ENCODE data around the gene LYRM9. TPM values are rescaled to one million over a fixed set of nuclear protein-coding genes. Genes with fewer than 3 reads are reported as not detected.
"Not testable (repeated sequence)": the region's sequence is repeated elsewhere in the genome, so short reads cannot be mapped to it uniquely, and the experiment has no call there.

The LYRM9 gene
- total RNA-seq, 1 donor from 2014 or later, result 8.3 TPM

- Histone ChIP-seq H3K4me1 (peaks cover 1% of the 10 kb centered on the region), H3K4me3 (no peak overlapping the region), H3K9me3 (replicated peaks) (no peaks in the 10 kb centered on the region), H3K27me3 (ENCODE audit: low read depth) (no peaks in the 10 kb centered on the region), H3K36me3 (no peaks in the 10 kb centered on the region), H3K27ac (replicated peaks) (no peak overlapping the region)
- no peak for TF ChIP-seq CTCF (IDR thresholded peaks at IDR 0.05; ENCODE audit: borderline replicate concordance)
- intact Hi-C loops (cut with micrococcal nuclease), result no loop called here
- no peak for DNase-seq
Measured at GRCh38 chr17:27915709-27916108, 22.5 kb upstream of the LYRM9 start.

GRCh38 chr17:27914382-27914781 lies 21.2 kb upstream of the LYRM9 start:
- no peaks in the 10 kb centered on the region for H3K36me3 ChIP-seq
- intact Hi-C loops (cut with micrococcal nuclease), result no loop called here
- TF ChIP-seq CTCF (IDR thresholded peaks at IDR 0.05; ENCODE audit: borderline replicate concordance), result no peak
- no peaks in the 10 kb centered on the region for H3K9me3 ChIP-seq (replicated peaks)
- H3K4me1 ChIP-seq, result no peaks in the 10 kb centered on the region
- no peak for DNase-seq
- no peak overlapping the region for H3K27ac ChIP-seq (replicated peaks)
- no peak overlapping the region for H3K4me3 ChIP-seq
- H3K27me3 ChIP-seq (ENCODE audit: low read depth), result no peaks in the 10 kb centered on the region

- intact Hi-C loops (cut with micrococcal nuclease), result no loop called here
- no peaks in the 10 kb centered on the region for H3K9me3 ChIP-seq (replicated peaks)
- no peak overlapping the region for H3K27ac ChIP-seq (replicated peaks)
- no peak for TF ChIP-seq CTCF (IDR thresholded peaks at IDR 0.05; ENCODE audit: borderline replicate concordance)
- H3K4me1 ChIP-seq, result no peaks in the 10 kb centered on the region
- no peaks in the 10 kb centered on the region for H3K27me3 ChIP-seq (ENCODE audit: low read depth)
- DNase-seq, result no peak
- H3K36me3 ChIP-seq, result no peaks in the 10 kb centered on the region
- H3K4me3 ChIP-seq, result no peak overlapping the region
Measured at GRCh38 chr17:27912964-27913363, 19.8 kb upstream of the LYRM9 start.

GRCh38 chr17:27912299-27912698 lies 19.1 kb upstream of the LYRM9 start:
- H3K9me3 ChIP-seq (replicated peaks); H3K4me3 ChIP-seq; H3K36me3 ChIP-seq; H3K4me1 ChIP-seq; H3K27me3 ChIP-seq (ENCODE audit: low read depth); H3K27ac ChIP-seq (replicated peaks); DNase-seq; intact Hi-C loops (cut with micrococcal nuclease): not testable (repeated sequence)

GRCh38 chr17:27907976-27908558 lies 14.9 kb upstream of the LYRM9 start:
- DNase-seq, result no peak
- TF ChIP-seq CTCF (IDR thresholded peaks at IDR 0.05; ENCODE audit: borderline replicate concordance), result no peak
- Histone ChIP-seq H3K4me3 (no peak overlapping the region), H3K27me3 (ENCODE audit: low read depth) (no peaks in the 10 kb centered on the region), H3K27ac (replicated peaks) (no peak overlapping the region), H3K4me1 (no peaks in the 10 kb centered on the region), H3K9me3 (replicated peaks) (no peaks in the 10 kb centered on the region), H3K36me3 (no peaks in the 10 kb centered on the region)
- intact Hi-C loops (cut with micrococcal nuclease), result no loop called here

GRCh38 chr17:27906623-27907022 lies 13.5 kb upstream of the LYRM9 start:
- no peak for TF ChIP-seq CTCF (IDR thresholded peaks at IDR 0.05; ENCODE audit: borderline replicate concordance)
- no peaks in the 10 kb centered on the region for H3K27me3 ChIP-seq (ENCODE audit: low read depth)
- intact Hi-C loops (cut with micrococcal nuclease), result no loop called here

More at GRCh38 chr17:27906623-27907022, 13.5 kb upstream of the LYRM9 start:
- Histone ChIP-seq H3K4me1 (no peaks in the 10 kb centered on the region), H3K36me3 (no peaks in the 10 kb centered on the region), H3K9me3 (replicated peaks) (no peaks in the 10 kb centered on the region), H3K4me3 (no peak overlapping the region), H3K27ac (replicated peaks) (no peak overlapping the region)
- no peak for DNase-seq

Data from left ventricle myocardium inferior (tissue), 1 donor.